Measurements from ENCODE around the gene PGM2L1.

DNA sequence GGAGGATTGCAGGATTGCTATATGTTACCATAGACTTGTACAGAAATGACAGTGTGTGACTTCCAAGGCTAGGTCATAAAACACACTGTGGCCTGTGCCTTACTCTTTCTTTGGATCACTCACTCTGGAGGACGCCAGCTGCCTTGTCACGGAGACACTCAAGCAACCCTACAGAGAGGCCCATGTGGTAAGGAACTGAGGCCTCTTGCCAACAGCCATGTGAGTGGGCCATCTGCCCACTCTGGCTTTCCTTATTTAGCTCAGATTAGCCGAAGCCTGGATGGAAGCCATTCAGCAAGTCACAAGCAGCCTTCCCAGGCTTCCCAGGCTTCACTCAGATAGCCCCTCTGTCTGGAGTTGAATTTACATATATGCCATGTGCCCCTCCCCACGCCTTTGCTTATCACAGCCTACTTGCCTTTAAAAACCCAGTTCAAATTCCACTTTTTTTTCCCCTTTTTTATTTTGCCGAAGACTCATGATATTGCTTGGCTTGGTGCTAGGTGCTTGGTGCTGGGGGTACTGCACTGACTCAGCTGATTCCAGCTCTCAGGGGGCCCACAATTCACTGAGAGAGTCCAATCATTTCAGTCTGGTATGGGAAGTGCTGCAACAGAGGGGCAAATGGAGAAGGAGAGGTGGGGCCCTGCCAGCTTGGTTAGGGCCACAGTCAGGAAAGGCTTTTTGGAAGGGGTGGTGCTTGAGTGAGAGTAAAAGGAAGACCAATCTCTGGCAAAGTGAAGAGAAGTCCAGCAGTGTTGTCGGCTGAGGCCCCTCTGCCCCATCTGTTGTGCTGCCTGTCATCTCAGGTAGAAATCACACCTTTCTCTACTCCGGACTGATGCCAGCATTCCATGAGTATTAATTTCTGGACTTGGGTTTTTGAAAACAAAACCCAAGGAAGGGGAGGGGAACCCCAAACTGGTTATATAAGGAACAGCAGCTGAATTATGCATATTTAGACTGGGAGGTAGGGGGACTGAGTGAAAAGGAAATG lies 72.3 kb downstream of the PGM2L1 start:
- TF ChIP-seq CTCF (IDR thresholded peaks at IDR 0.05), result no peak
- TF ChIP-seq POLR2A (IDR thresholded peaks at IDR 0.05), result no peak
- TF ChIP-seq POLR2AphosphoS5 (IDR thresholded peaks at IDR 0.05), result peak in 2 of 3 donors; percentile 16 to 22
